NCI-H1417 treated with DMSO at 0.1 percent for 48 hours (cell line): ENCODE measurements around the gene GLTP.
A peak's percentile ranks its signal among the peaks of the same experiment; 100 is the strongest.
"Not testable (repeated sequence)": the region's sequence is repeated elsewhere in the genome, so short reads cannot be mapped to it uniquely, and the experiment has no call there.

Experiments
- DNase-seq: peaks from one replicate; lab custom pipeline; 2025; lab: John Stamatoyannopoulos, UW

Gene GLTP

DNA sequence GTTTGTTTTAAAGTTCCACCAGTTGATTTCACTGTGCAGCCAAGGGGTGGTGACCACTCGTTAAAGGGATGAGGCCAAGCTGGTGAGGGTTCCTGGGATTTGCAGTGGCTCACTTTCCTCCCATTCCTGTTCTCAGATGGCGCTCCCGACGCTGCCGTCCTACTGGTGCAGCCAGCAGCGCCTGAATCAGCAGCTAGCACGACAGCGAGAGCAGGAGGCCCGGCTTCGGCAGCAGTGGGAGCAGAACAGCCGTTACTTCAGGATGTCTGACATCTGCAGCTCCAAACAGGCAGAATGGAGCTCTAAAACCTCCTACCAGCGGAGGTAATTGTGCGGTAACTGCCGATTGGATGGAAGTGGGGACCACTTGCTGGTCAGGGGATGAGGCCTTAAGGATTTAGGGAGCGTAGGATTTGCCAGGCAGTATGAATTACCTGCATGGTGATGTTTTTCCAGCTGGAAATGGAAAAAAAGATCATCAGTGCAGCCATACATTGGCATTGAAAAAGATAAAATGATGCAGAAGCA, 22.6 kb upstream of the GLTP start:
- DNase-seq: no peak

DNA sequence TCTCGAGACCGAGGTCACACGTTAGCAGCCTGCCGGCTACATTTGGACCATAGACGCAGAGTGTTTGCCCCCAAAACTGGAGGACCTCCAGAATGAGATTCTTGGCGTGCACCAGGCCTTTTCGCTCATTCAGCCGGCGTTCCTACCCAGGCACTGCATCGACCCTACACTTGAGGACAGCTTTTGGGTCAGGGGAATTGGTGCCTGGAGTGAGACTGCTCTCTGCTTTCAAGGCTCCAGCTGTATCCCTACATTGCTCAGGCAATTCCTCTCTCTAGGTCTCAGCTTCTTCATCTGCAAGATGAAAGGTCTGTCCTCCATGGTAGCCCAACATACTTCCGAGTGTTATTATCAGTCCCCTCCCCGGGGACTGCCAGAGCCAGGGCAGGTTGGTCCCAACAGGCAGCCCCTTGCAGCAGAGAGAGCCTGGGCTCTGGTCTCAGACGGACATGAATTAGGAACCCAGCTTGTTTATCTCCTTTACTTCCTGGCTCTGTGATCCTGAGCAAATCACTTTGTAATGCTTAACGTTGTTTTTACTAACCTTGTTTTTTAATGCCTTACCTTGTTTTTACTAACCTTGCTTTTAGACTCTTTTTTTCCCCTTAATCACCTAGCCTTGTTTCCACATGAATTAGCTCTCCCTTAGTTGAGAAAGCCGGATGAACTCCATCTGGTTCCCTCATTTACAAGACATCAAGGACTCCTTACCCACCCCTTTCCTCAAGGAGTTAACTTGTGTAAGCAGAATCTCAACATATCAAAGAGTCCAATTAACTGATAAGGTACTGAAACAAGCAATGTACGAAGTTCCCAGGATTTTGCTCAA, 20.6 kb upstream of the GLTP start:
- DNase-seq: no peak

DNA sequence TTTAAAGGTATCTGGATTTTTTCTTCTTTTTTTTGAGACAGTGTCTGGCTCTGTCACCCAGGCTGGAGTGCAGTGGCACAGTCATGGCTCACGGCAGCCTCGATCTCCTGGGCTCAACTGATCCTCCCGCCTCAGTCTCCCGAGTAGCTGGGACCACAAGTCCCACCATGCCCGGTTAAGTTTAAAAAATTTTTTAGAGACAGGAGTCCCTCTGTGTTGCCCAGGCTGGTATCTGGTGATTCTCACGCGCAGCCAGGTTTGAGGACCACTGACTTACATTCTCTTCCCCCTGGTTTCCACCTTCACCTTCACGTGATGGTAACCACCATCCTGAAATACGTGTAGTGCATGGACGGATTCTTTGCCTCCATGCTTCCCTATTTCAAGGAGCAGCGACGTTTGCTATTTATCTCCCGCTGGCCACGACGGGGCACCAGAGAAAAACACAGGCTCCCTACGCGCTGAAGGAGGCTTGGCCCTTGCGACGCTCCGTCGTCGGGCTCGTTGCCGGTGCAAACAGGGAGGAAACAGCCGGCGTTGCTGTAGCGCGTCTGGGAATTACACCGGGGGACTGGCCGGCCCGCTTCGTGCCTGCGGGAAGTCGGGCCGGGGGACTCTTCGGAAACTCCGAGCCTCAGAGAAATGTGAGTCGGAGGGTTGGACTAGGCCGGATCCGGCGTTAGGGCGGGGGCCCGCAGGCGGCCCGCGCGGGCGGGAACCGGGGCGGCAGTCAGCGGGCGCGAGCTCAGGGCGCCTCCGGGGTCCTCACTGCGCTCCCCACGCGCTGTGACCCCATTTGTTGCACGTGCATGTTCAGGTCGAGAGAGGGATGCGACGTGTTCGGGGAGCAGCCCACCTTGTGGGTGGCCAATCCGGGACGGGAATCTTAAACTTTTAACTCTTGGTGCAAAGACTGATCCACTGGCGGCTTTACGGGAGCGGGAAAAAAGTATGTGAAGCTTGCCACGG, 19.7 kb upstream of the GLTP start, which contains the start of gene TCHP:
Gene TCHP (plus strand): TSS at position 492 of the 969 bp plus-strand sequence. CDS start 2,753 bp downstream, outside the sequence.
- DNase-seq: peak; percentile 70

DNA sequence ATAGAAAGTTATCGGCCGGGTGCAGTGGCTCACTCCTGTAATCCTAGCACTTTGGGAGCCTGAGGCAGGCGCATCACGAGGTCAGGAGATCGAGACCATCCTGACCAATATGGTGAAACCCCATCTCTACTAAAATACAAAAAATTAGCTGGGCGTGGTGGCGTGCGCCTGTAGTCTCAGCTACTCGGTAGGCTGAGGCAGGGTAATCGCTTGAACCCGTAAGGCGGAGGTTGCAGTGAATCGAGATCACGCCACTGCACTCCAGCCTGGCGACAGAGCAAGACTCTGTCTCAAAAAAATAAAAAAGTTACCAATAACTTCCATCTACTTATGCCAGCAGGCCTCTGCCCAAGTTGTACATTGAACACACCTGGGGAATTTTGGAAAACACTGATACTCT, 19.0 kb upstream of the GLTP start:
- DNase-seq: not testable (repeated sequence)

DNA sequence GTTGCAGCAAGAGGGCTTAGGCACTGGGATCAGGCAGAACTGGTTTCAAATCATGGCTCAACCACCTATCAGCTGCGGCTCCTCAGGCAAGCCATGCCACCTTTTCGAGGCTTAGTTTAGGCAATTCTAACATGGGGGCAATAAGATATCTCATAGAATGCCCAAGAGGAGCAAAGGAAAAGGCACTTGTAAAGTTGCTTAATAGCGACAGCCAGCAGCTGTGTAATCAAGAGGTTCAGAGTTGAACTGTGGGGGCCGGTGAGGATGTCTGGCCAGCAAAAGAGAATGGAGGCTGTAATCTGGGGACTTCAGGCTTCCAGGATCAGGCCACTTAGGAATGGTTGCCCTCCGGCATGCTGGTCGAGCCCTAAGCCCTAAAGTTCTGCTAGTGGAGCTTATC, 16.7 kb upstream of the GLTP start:
- DNase-seq: no peak

DNA sequence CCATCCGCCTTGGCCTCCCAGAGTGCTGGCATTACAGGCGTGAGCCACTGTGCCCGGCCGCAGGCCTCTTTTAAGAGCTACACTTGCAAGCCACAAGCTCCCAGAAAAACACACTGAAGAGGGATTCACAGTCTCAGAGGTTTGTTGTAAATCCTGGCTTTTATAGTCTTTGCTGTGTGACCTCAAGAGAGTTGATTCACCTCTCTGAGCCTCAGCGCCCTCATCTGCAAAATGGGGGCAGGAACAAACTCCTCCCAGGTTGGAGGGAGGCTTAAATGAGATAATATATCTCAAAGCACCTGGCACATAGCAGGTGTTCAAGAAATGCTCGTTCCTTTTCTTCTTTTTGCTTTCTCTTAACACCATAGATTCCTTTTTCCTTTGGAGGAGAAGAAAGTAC, 15.8 kb upstream of the GLTP start:
- DNase-seq: no peak

DNA sequence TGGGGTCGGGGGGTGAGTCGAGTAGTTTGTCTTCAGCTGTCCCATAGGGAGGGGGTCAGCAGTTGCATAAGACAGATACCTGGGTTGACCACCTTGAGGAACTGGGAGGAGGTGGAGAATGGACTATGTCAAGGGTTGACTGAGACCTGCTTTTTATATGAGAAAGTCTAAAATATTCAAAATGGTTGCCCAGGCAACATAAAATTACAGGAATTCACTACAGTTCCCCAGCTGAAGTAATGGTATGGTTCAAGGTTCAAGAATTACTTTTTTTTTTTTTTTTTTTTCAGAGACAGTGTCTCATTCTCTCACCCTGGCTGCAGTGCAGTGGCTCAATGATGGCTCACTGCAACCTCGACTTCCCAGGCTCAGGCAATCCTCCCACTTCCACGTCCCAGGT, 14.6 kb upstream of the GLTP start:
- no peak for DNase-seq

DNA sequence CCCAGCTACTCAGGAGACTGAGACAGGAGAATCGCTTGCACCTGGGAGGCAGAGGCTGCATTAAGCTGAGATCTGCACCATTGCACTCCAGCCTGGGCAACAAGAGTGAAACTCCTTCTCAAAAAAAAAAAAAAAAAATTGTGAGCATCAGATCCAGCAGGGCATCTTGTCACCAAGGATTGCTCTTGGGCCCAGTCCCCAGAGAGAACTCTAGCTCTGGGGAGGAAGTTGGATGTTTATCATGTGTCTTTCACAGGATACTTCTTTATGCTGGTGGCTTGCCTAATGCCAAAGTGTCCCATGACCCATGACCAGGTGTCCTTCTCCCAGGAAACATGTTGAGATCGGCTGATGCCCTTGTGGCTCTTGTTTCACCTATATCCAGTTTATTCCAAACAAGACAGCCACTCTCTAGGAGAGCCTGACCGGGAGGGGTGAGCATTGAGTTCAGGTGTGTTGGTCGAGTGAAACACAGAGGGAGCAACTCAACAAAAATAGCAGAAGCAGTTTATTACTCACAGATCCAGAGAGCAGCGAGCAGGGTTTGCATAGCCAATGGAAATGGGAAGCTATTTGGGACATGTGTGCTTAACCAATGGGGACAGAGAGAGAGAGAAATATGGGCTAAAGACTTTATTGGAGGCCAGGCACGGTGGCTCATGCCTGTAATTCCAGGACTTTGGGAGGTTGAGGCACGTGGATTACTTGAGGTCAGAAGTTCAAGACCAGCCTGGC, 13.1 kb upstream of the GLTP start:
- DNase-seq: no peak

DNA sequence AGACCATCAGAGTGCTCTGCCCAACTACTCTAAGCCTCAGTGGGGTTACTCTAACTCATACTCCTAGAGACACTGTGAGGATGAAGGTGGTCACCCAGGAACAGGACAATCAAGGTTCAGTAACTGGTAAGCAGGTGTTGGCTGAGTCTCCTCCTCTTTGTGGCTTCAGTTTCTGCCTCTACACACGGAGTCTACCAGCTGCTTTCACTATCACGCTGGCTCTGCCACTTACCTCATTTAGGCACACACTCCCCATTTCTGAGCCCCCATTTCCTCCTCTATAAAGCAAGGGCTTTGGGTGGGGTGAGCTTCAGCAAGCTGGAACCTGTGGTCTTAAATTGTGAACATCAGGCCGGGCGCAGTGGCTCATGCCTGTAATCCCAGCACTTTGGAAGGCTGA, 12.4 kb upstream of the GLTP start:
- no peak for DNase-seq

DNA sequence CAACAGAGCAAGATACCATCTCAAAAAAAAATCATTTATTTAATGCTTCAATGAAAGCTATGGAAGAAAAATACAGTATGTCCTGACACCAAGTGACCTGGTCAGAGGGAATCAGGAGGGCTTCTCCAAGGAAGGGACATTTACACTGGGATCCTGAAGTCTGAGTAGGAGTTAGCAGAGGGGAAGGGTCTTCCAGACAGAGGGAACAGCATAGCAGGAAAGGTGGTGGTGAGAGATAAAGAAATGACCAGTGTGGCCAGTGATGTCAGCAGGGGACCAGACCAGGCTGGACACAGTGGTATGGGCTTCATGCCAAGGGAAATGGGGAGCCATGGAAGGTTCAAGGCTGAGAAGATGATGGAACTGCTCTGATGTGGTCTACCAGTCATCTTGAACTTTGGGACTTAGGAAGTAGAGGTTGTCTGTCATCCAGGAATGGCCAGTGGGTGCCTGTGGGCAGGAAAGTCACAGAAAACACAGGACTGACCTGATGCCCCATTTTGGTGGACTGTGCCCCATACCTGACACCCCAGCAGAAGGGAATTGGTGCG, 11.9 kb upstream of the GLTP start:
- no peak for DNase-seq

DNA sequence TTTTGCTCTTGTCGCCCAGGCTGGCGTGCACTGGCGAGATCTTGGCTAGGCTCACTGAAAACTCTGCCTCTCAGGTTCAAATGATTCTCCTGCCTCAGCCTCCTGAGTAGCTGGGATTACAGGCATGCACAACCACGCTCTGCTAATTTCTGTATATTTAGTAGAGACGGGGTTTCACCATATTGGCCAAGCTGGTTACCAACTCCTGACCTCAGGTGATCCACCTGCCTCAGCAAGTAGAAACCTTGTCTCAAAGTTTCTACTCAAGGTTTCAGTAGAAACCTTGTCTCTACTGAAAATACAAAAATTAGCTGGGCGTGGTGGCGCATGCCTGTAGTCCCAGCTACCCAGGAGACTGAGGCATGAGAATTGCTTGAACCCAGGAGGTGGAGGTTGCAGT, 11.4 kb upstream of the GLTP start:
- DNase-seq: not testable (repeated sequence)

DNA sequence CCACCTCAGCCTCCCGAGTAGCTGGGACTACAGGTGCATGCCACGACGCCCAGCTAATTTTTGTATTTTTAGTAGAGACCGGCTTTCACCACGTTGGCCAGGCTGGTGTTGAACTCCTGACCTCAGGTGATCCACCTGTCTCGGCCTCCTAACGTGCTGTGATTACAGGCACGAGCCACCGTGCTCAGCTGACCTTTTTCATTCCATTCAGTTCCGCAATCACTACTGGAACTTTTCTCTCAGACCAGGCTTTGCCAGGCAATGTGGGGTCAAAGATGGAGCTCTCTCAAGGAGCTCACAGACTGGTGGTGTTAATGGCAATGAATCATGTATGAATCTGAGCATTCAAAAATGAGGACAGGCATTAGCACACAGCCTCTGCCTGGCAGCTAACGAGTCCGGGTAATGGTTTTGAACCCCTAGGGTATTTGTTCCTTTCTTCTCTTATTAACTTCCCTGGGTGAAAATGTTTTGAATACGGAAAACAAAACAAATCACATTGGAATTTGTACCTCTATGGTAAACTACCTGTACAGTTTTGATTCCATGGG, 10.4 kb upstream of the GLTP start:
- no peak for DNase-seq

DNA sequence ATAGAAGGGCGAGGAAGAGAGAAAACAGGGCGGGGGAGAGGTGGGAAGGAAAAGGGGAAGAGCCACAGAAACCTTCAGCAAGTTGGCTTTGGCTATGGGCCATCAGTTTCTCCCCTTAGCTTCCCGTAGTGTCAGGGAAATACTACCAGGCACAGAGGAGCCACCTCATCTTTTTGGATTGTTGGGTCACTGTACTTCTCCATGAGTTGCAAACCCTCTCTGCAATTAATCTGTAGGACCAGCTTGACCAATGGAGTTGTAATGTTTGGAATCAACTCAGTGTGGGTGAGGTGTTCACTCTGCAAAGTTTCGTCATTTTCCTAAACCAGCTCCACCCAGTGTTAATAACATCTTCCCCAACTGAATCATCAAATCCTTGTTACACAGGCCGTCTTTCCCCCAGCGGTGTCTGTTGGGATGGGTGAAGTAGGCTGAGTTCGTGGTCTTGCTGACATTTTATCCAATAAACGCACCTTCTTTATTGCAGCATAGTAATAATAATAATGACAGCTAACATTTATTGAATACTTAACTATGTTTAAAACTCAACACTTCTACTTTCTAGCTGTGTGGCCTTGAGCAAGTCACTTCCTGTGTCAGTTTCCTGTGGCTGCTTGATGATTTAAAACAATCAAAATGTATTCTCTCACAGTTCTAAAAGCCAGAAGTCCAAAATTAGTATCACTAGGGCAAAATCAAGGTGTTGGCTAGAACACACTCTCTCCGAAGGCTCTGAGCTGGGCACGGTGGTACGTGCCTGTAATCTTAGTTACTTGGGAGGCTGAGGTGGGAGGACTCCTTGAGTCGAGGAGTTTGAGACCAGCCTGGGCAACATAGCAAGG, 8.1 kb upstream of the GLTP start:
- DNase-seq: no peak

DNA sequence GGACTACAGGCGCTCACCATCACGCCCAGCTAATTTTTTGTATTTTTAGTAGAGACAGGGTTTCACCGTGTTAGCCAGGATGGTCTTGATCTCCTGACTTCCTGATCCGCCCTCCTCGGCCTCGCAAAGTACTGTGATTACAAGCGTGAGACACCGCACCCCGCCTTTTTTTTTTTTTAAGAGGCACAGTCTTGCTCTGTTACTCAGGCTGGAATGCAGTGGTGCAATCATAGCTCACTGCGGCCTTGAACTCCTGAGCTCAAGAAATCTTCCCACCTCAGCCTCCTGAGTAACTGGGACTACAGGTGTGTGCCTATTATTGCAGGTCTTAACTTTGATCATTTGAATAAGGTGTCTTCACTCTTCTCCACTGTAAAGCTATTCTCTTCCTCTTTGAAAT, 5.3 kb upstream of the GLTP start:
- DNase-seq: no peak

DNA sequence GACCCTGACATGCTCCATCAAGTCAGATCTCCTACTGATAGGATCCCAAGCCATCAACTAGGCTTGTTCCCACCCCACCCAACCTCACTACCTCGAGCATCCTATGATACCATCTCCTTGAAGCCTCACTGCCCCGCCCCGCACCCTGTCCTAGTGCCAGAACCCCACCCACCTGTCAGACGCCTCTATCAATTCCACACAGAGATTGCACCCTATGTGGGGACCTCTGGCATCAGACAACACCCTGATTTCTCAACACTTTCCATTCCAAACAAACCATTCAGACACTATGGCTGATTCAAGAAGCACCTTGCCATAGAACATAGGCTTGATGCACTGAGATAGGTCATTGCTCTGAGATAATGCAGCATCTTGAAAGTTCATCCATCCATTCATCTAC, 3.1 kb upstream of the GLTP start:
- DNase-seq: no peak

DNA sequence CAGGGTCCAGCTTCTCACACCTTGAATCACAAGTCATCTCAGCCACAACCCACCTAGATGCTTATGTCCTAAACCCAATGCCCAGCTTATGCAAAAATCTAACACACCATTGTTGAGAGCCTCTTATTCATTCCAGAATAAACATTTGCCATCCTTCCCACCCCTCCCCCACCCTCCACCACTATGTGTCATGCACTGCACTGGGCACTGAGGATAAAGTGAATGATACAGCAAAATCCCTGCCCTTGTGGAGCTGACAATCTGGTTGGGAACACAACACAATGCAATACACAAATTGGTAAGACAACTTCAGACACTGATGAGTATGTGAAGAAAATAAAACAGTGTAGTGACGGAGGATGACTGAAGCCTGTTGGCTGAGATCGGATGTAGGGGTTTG, 1.4 kb upstream of the GLTP start:
- DNase-seq: no peak

DNA sequence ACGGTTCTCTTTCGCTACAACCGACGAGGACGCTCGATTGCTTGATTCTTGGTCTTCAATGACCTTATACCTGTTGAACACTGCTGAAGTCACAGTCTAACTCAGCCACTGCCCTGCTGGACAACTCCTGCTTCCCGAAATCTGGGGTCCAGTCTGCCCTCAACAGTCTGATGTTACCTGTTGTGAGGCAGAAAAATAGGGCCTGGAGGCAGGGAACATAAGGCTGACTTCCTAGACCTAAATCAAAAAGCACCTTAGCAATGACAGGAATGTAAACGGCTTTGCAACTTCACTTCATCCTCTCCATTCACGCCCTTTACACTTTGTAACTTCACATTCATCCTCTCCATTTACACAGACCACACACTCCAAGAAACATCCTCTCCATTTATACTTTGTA, 597 bp upstream of the GLTP start:
- DNase-seq: no peak

DNA sequence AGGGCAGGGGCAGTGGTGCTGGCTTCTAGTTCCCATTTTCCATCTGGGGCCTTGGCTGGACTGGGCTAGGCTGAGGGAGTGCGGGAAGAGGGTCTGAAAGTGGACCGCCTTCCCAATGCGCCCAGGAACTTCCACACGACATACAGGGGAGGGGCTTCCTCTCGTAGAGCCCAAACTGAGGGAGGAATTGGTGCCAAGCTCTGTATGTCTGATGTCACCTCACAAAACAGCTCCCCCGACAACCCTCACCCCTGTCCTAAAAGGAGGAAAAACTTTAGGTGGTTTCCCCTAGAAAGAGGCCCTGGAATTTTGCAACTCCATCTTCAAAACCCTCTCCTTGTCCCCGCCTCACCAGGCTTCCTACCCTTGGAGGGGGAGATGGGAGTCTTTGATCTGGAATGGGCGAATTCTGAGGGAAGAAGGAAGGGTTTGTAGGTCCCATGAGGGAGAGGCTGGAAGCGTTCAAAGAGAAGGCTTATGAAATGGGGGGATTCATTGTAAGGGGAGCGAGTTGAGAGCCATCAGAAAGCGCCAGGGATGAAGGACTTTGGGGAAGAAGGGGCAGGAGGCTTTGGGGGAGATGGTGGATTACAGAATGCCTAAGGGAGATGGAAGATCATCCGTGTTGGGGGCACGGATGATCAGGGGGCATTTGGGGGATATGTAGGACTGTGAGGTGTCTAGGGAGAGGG, 844 bp downstream of the GLTP start:
- no peak for DNase-seq

DNA sequence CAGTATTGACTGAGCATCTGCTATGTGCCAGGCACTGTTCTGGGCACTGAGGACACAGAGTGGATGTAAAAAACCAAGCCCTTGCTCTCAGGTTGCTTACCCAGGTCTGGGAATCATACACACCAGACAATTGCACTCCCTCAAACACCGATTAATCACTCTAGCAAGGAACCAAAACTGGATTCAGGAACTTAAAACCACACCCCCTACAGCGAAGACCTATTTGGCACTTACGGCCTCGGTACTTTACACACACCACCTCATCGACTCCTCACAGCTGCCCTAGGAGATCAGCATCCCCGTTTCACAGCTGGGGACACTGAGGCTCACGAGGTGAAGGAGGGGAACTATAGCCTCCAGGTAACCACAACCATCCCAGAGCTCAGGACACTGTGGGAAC, 1.6 kb downstream of the GLTP start:
- no peak for DNase-seq

DNA sequence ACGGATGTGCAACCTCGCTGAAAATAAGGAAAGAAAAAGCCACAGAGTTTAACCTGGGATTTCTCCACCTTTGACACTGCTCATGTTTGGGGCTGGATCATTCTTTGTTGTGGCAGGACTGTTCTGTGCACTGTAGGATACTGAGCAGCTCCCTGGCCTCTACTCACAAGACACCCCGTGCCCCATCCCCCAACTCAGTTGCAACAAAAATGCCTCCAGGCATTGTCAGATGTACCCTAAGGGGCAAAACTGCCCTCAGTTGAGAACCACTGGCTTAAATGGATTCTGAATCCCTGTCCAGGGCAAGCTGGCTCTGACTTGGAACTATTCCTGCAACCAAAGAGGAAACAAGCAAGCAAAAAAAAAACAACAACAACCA, 2.1 kb downstream of the GLTP start:
- no peak for DNase-seq
